ENCODE data around the gene DGKQ. TPM values are rescaled to one million over a fixed set of nuclear protein-coding genes. Genes with fewer than 3 reads are reported as not detected.
A peak's percentile ranks its signal among the peaks of the same experiment; 100 is the strongest.

DGKQ gene
- total and polyA plus RNA-seq, 2 of the 13 experiments (the other 11 are each of a cell fraction or from before 2014, with no cell fraction given) = 4.5 to 7.2 TPM

GRCh38 chr4:992297-993110, 19.1 kb upstream of the DGKQ start (continued):
- TF ChIP-seq SMAD3 (CRISPR knock-in tag; IDR thresholded peaks at IDR 0.05) = 0 out of 2 replicates have a peak, but pooled peaks have one; percentile 92
- TF ChIP-seq PBX2 (CRISPR knock-in tag; IDR thresholded peaks at IDR 0.05) = no peak
- TF ChIP-seq PRMT3 (CRISPR knock-in tag; IDR thresholded peaks at IDR 0.05; ENCODE audit: borderline replicate concordance, low read depth) = 0 out of 2 replicates have a peak, but pooled peaks have one; percentile 27
- TF ChIP-seq ZC3H13 (CRISPR knock-in tag; IDR thresholded peaks at IDR 0.05) = peak; percentile 93
- peak; percentile 4; the same call in 1 of the 2 replicates for TF ChIP-seq ZBTB7A (CRISPR knock-in tag; IDR thresholded peaks at IDR 0.05)
- peak; percentile 42; the same call in 1 of the 2 replicates for TF ChIP-seq CREB1 (IDR thresholded peaks at IDR 0.05)
- no peak for TF ChIP-seq CREB1 (CRISPR knock-in tag; IDR thresholded peaks at IDR 0.05)
- TF ChIP-seq, protein P1, sequence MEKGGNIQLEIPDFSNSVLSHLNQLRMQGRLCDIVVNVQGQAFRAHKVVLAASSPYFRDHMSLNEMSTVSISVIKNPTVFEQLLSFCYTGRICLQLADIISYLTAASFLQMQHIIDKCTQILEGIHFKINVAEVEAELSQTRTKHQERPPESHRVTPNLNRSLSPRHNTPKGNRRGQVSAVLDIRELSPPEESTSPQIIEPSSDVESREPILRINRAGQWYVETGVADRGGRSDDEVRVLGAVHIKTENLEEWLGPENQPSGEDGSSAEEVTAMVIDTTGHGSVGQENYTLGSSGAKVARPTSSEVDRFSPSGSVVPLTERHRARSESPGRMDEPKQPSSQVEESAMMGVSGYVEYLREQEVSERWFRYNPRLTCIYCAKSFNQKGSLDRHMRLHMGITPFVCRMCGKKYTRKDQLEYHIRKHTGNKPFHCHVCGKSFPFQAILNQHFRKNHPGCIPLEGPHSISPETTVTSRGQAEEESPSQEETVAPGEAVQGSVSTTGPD (CRISPR knock-in tag; IDR thresholded peaks at IDR 0.05) = no peak
- peak; percentile 42; the same call in 1 of the 2 replicates for TF ChIP-seq ZNF530 (CRISPR knock-in tag; IDR thresholded peaks at IDR 0.05; ENCODE audit: low read depth)
- no peak for TF ChIP-seq SMYD3 (CRISPR knock-in tag; IDR thresholded peaks at IDR 0.05)
- peak; percentile 55; the same call in 1 of the 2 replicates for TF ChIP-seq ZNF749 (CRISPR knock-in tag; IDR thresholded peaks at IDR 0.05; ENCODE audit: borderline replicate concordance)
- peak; percentile 49; the same call in 1 of the 2 replicates for TF ChIP-seq PCBP1 (IDR thresholded peaks at IDR 0.05; ENCODE audit: borderline replicate concordance, low read depth, low read length)
- TF ChIP-seq ZNF841 (CRISPR knock-in tag; IDR thresholded peaks at IDR 0.05; ENCODE audit: borderline replicate concordance) = no peak
- peak; percentile 79 for TF ChIP-seq KDM2A (CRISPR knock-in tag; IDR thresholded peaks at IDR 0.05; ENCODE audit: borderline replicate concordance, low read depth)
- TF ChIP-seq KAT7 (CRISPR knock-in tag; IDR thresholded peaks at IDR 0.05; ENCODE audit: borderline replicate concordance) = peak; percentile 85
- TF ChIP-seq ZNF207 (IDR thresholded peaks at IDR 0.05; ENCODE audit: borderline replicate concordance) = no peak
- peak; percentile 70; the same call in 1 of the 2 replicates for TF ChIP-seq ZNF143 (CRISPR knock-in tag; IDR thresholded peaks at IDR 0.05)
- TF ChIP-seq HNRNPLL (IDR thresholded peaks at IDR 0.05; ENCODE audit: low read depth, low read length, poor library complexity, severe bottlenecking) = no peak
- 0 out of 2 replicates have a peak, but pooled peaks have one; percentile 33 for TF ChIP-seq SIN3B (IDR thresholded peaks at IDR 0.05; ENCODE audit: low read length)
- peak; percentile 59; the same call in 1 of the 2 replicates for TF ChIP-seq ZNF790 (CRISPR knock-in tag; IDR thresholded peaks at IDR 0.05; ENCODE audit: borderline replicate concordance)
- TF ChIP-seq AGO1 (IDR thresholded peaks at IDR 0.05; ENCODE audit: low read depth, low read length, poor library complexity, severe bottlenecking) = peak; percentile 52
- TF ChIP-seq, protein P2, sequence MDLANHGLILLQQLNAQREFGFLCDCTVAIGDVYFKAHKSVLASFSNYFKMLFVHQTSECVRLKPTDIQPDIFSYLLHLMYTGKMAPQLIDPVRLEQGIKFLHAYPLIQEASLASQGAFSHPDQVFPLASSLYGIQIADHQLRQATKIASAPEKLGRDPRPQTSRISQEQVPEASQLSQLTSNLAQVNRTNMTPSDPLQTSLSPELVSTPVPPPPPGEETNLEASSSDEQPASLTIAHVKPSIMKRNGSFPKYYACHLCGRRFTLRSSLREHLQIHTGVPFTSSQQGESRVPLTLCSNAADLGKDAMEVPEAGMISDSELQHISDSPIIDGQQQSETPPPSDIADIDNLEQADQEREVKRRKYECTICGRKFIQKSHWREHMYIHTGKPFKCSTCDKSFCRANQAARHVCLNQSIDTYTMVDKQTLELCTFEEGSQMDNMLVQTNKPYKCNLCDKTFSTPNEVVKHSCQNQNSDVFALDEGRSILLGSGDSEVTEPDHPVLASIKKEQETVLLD (CRISPR knock-in tag; IDR thresholded peaks at IDR 0.05; ENCODE audit: low read depth) = peak; percentile 66
- peak; percentile 78; the same call in 1 of the 2 replicates for TF ChIP-seq MIXL1 (CRISPR knock-in tag; IDR thresholded peaks at IDR 0.05)
- TF ChIP-seq SALL1 (CRISPR knock-in tag; IDR thresholded peaks at IDR 0.05) = peak; percentile 89
- TF ChIP-seq THAP7 (CRISPR knock-in tag; IDR thresholded peaks at IDR 0.05) = peak; percentile 93
- TF ChIP-seq TAF1 (CRISPR knock-in tag; IDR thresholded peaks at IDR 0.05) = peak; percentile 88
